Retinal pigment epithelial cell (primary cell): Measurements from ENCODE around the gene DCTN4.

Source experiments
- DNase-seq: peaks from one replicate; pipeline ENCODE4 v3.0.0-alpha.2; 2010; ENCODE audit warnings: low read depth
- H3K4me3 ChIP-seq: 2 replicates; pipeline ENCODE4 v1.5.1; 2011; ENCODE audit warnings: mild to moderate bottlenecking, low read length, control low read depth, moderate library complexity
- TF ChIP-seq, protein P1 (sequence below): conservative IDR thresholded peaks from 2 replicates; pipeline ENCODE4 v1.5.1; 2011; ENCODE audit warnings: low read depth, low read length, control low read depth, inconsistent platforms

The DCTN4 gene

DNA sequence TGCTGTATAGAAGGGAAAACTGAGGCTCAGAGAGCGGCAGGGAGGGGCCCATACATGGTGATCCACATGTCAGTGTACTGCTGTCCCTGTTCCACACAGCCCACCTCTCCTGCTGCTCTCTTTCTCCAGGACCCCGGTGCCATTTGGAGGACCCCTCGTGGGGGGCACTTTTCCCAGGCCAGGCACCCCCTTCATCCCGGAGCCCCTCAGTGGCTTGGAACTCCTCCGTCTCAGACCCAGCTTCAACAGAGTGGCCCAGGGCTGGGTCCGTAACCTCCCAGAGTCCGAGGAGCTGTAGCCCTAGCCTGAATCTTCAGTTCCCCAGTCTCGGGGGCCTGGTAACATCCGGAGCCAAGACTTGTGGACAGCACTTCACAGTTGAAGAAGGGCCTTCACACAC, 82.2 kb downstream of the DCTN4 start:
- no peak overlapping the region for H3K4me3 ChIP-seq
- DNase-seq, result no peak
- TF ChIP-seq, protein P1, sequence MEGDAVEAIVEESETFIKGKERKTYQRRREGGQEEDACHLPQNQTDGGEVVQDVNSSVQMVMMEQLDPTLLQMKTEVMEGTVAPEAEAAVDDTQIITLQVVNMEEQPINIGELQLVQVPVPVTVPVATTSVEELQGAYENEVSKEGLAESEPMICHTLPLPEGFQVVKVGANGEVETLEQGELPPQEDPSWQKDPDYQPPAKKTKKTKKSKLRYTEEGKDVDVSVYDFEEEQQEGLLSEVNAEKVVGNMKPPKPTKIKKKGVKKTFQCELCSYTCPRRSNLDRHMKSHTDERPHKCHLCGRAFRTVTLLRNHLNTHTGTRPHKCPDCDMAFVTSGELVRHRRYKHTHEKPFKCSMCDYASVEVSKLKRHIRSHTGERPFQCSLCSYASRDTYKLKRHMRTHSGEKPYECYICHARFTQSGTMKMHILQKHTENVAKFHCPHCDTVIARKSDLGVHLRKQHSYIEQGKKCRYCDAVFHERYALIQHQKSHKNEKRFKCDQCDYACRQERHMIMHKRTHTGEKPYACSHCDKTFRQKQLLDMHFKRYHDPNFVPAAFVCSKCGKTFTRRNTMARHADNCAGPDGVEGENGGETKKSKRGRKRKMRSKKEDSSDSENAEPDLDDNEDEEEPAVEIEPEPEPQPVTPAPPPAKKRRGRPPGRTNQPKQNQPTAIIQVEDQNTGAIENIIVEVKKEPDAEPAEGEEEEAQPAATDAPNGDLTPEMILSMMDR, result no peak

DNA sequence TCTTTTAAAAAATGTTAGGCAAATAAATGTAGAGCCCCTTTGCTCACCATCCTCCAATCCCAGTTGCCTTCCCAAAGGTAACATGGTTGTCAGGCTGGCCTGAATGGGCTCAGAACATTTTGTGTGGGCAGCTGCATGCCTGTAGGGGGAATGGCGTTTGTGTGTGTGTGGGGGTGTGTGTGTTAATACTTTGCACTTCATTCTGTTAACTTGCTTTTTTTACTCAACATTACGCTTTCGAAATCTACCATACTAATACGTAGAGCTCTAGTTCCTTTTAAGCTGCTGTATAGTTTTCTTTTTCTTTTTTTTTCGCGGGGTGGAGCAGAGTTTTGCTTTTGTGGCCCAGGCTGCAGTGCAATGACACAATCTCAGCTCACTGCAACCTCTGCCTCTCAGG, 83.7 kb downstream of the DCTN4 start:
- TF ChIP-seq, protein P1, result no peak
- DNase-seq, result no peak
- no peak overlapping the region for H3K4me3 ChIP-seq

DNA sequence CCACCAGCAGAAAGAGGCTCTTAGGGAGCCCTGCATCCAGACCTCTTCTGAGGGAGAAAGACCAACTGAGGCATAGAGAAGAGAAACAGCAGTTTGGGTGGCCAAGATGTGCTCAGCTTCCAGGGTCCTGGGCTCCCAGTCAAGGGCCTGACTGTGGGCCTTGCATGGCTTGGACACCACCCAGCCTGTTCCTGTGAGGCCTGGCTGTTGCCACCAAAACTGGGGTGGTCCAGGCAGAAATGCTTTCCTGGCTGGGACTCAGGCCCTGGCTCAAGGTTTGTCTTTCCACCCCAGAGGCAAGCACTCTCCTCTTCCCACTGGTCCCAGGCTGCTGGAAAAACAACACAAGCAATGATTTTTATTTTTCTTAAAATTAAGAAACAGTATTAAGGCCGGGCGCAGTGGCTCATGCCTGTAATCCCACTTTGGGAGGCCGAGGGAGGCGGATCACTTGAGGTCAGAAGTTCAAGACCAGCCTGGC, 84.4 kb downstream of the DCTN4 start:
- DNase-seq, result no peak
- no peak overlapping the region for H3K4me3 ChIP-seq
- TF ChIP-seq, protein P1, result no peak

DNA sequence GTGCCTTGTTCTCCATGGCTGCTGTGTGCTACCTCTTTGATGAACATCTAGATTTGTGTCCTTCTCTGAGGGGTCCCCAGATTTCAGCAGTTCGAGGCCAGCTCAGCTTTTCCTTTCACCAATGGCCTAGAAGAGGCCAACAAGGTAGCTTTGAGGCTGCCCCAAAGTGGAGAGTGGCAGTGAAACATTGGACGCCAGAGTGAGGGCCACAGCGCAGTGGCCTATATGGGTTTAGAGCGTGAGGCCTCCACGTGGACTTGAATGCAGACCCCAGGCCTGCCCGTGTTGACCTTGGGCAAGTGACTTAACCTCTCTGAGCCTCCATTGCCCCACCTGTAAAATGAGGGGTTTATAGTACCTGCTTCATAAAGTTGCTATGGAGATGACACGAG, 85.9 kb downstream of the DCTN4 start:
- TF ChIP-seq, protein P1, result no peak
- no peak for DNase-seq
- peak overlapping the region; percentile 60 for H3K4me3 ChIP-seq

DNA sequence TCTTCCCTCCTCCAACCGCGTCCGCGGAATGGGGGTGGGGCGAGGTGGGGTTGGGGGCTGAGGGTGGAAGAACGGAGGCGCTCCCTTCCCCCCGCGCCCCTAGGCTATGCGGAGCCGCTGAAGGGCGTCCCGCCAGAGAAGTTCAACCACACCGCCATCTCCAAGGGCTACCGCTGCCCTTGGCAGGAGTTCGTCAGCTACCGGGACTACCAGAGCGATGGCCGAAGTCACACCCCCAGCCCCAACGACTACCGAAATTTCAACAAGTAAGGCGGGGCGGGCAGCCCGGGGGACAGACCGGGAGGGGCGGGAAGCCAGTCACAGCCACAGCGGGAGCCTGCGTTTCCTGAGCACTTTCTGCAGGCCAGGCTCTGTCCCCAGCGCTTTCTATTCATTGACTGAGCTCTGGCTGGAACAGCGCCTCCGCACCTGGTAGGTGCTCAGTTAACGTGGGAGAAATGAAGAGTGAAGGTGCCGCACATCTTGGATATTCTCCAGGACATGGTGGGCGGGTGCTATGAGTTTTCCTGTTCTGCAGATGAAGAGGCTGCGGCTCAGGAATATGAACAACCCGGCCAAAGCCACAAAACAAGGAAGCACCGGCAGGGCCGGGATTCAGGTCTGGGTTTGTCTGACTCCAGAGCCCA, 86.5 kb downstream of the DCTN4 start:
- no peak for DNase-seq
- peak overlapping the region; percentile 60 for H3K4me3 ChIP-seq
- TF ChIP-seq, protein P1, result no peak

DNA sequence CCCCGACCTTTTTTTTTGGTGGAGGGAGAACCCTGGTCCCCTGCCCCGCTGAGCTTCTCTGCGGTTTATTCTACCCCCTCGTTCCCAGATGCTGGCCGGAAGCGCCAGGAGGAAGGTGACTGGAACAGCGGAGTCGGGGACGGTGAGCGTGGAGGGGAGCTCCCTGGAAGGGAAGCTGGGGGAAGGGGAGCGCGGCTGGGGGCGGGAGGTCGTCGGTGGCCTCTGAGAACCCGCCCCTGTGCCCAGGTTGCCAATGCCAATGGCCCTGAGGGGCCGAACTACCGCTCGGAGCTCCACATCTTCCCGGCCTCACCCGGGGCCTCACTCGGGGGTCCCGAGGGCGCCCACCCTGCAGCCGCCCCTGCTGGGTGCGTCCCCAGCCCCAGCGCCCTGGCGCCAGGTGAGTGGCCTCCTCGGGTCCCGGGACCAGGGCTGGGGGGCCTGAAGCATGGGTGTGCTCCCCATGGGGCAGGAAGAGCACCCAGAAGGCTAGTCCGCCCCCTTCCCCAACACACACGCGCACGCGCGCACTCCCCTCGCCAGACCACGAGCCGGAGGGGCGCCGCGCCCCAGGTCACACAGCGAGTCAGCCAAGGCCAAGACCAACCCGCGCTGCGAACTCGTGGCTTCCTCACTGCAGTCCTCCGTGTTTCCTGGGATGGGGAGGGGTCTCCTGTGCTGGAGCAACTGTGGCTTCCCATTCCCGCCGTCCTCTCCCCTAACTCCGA, 87.1 kb downstream of the DCTN4 start:
- peak overlapping the region; percentile 60 for H3K4me3 ChIP-seq
- DNase-seq, result no peak
- TF ChIP-seq, protein P1, result no peak

DNA sequence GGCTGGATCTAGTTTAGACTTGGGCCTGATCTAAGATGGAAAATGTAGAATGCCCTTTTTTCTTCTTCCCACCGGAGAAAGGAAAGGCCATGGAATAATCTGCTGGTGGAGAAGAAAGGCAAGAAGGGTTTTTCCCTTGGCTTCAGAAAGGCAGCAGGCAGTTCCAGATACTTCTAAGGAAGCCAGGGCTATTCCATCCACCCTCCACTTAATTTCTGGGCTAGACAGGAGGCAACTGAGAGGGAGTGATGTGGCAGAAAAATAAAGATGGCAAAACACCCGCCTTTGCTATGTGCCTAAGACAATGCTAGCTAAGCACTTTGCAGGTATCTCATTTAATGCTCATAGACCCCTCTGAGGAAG, 87.9 kb downstream of the DCTN4 start:
- no peak overlapping the region for H3K4me3 ChIP-seq
- TF ChIP-seq, protein P1, result no peak
- no peak for DNase-seq
